Large intestine (tissue), 3 donors: ENCODE measurements around the gene SYNPO2. TPM values are rescaled to one million over a fixed set of nuclear protein-coding genes. Genes with fewer than 3 reads are reported as not detected.
"Not testable (repeated sequence)": the region's sequence is repeated elsewhere in the genome, so short reads cannot be mapped to it uniquely, and the experiment has no call there.

ENCODE experiments used
- DNase-seq, 2 donors: peaks; one replicate each; pipeline versions ENCODE4 v3.0.0 to v3.0.0-alpha.2; 2013
- H3K27ac ChIP-seq: one replicate; pipeline ENCODE4 v1.5.1; 2013; ENCODE audit warnings: low read length
- H3K27me3 ChIP-seq: 2 replicates; pipeline ENCODE4 v1.6.1; 2013; ENCODE audit warnings: low read length; ENCODE audit not compliant: control insufficient read depth, insufficient read depth
- H3K36me3 ChIP-seq: 2 replicates; pipeline ENCODE4 v1.6.1; 2013; ENCODE audit warnings: low read length; ENCODE audit not compliant: control insufficient read depth, insufficient read depth
- H3K4me1 ChIP-seq: one replicate; pipeline ENCODE4 v1.6.1; 2013; ENCODE audit warnings: low read length; ENCODE audit not compliant: control insufficient read depth, insufficient read depth
- H3K4me3 ChIP-seq: one replicate; pipeline ENCODE4 v1.5.1; 2013; ENCODE audit warnings: low read length
- H3K9me3 ChIP-seq: one replicate; pipeline ENCODE4 v1.6.1; 2013; ENCODE audit warnings: mild to moderate bottlenecking, low read depth, low read length, moderate library complexity; ENCODE audit not compliant: control insufficient read depth
- WGBS: methylation state at CpG from one replicate; pipeline ENCODE4 v1.1.5; 2013; ENCODE audit warnings: low lambda C conversion rate; ENCODE audit not compliant: insufficient coverage; 5-methylcytosine and 5-hydroxymethylcytosine counted together
- polyA plus RNA-seq: library from polyadenylated mRNA; unstranded; fragments of 120-200 nt; gene quantifications from one replicate; pipeline ENCODE4 v1.2.1, GENCODE V29; 2013

SYNPO2 gene
- polyA plus RNA-seq, 1 donor: 81.2 TPM

GRCh38 chr4:119050527-119051090 lies 162.0 kb downstream of the SYNPO2 start:
- Histone ChIP-seq H3K4me3 (no peak overlapping the region), H3K27me3 (no peaks in the 10 kb centered on the region), H3K9me3 (no peaks in the 10 kb centered on the region), H3K4me1 (no peaks in the 10 kb centered on the region), H3K27ac (no peak overlapping the region), H3K36me3 (no peaks in the 10 kb centered on the region)
- no CpG with 5 or more reads among the region's 7 CpGs for WGBS
- DNase-seq: no peak

GRCh38 chr4:119053245-119053644 lies 164.6 kb downstream of the SYNPO2 start:
- Histone ChIP-seq H3K4me1 (no peaks in the 10 kb centered on the region), H3K9me3 (no peaks in the 10 kb centered on the region), H3K27ac (no peak overlapping the region), H3K27me3 (no peaks in the 10 kb centered on the region), H3K4me3 (no peak overlapping the region), H3K36me3 (no peaks in the 10 kb centered on the region)
- no peak for DNase-seq
- WGBS: no CpG with 5 or more reads among the region's 2 CpGs

GRCh38 chr4:119053997-119054396 lies 165.3 kb downstream of the SYNPO2 start:
- H3K9me3 ChIP-seq: no peaks in the 10 kb centered on the region
- H3K36me3 ChIP-seq: no peaks in the 10 kb centered on the region
- H3K4me3 ChIP-seq: no peak overlapping the region
- no peak for DNase-seq
- no peak overlapping the region for H3K27ac ChIP-seq
- WGBS: no CpG with 5 or more reads among the region's 10 CpGs
- H3K27me3 ChIP-seq: no peaks in the 10 kb centered on the region
- no peaks in the 10 kb centered on the region for H3K4me1 ChIP-seq

- DNase-seq: no peak
- WGBS: no CpG with 5 or more reads among the region's 3 CpGs
- no peaks in the 10 kb centered on the region for H3K4me1 ChIP-seq
- H3K9me3 ChIP-seq: no peaks in the 10 kb centered on the region
- H3K4me3 ChIP-seq: no peak overlapping the region
- H3K36me3 ChIP-seq: no peaks in the 10 kb centered on the region
- no peak overlapping the region for H3K27ac ChIP-seq
- H3K27me3 ChIP-seq: no peaks in the 10 kb centered on the region
Measured at GRCh38 chr4:119057417-119057816, 168.8 kb downstream of the SYNPO2 start.

GRCh38 chr4:119059221-119059620 lies 170.6 kb downstream of the SYNPO2 start:
- H3K4me3 ChIP-seq: no peak overlapping the region
- H3K36me3 ChIP-seq: no peaks in the 10 kb centered on the region
- no peaks in the 10 kb centered on the region for H3K9me3 ChIP-seq
- H3K27ac ChIP-seq: no peak overlapping the region
- H3K4me1 ChIP-seq: no peaks in the 10 kb centered on the region
- no peak for DNase-seq
- H3K27me3 ChIP-seq: no peaks in the 10 kb centered on the region
- 96% methylated on average over 3 of the region's 3 CpGs for WGBS

- not testable (repeated sequence) for H3K36me3 ChIP-seq, DNase-seq
- no CpG with 5 or more reads among the region's 12 CpGs for WGBS
Measured at GRCh38 chr4:119067125-119067524, 178.5 kb downstream of the SYNPO2 start.

GRCh38 chr4:119067670-119068360 lies 179.2 kb downstream of the SYNPO2 start:
- H3K4me3 ChIP-seq, H3K4me1 ChIP-seq, H3K27ac ChIP-seq, H3K27me3 ChIP-seq, H3K9me3 ChIP-seq, DNase-seq, H3K36me3 ChIP-seq: not testable (repeated sequence)
- 100% methylated on average over 1 of the region's 17 CpGs for WGBS

More at GRCh38 chr4:119067125-119067524, 178.5 kb downstream of the SYNPO2 start:
- H3K4me1 ChIP-seq, H3K27ac ChIP-seq, H3K27me3 ChIP-seq, H3K4me3 ChIP-seq, H3K9me3 ChIP-seq: not testable (repeated sequence)

- H3K27ac ChIP-seq: no peak overlapping the region
- no peak for DNase-seq
- H3K4me3 ChIP-seq: no peak overlapping the region
- no peaks in the 10 kb centered on the region for H3K27me3 ChIP-seq
- no peaks in the 10 kb centered on the region for H3K4me1 ChIP-seq
- 80% methylated on average over 1 of the region's 3 CpGs for WGBS
- H3K36me3 ChIP-seq: no peaks in the 10 kb centered on the region
- H3K9me3 ChIP-seq: no peaks in the 10 kb centered on the region
Measured at GRCh38 chr4:119068529-119068962, 179.9 kb downstream of the SYNPO2 start.

GRCh38 chr4:119070301-119070700 lies 181.6 kb downstream of the SYNPO2 start:
- no peak for DNase-seq
- no peak overlapping the region for H3K27ac ChIP-seq
- no peaks in the 10 kb centered on the region for H3K36me3 ChIP-seq
- H3K4me1 ChIP-seq: no peaks in the 10 kb centered on the region
- no peak overlapping the region for H3K4me3 ChIP-seq
- H3K9me3 ChIP-seq: no peaks in the 10 kb centered on the region
- no peaks in the 10 kb centered on the region for H3K27me3 ChIP-seq
- WGBS: no CpG with 5 or more reads among the region's 4 CpGs

- peak; percentile 21 to 68 for DNase-seq
- no peaks in the 10 kb centered on the region for H3K4me1 ChIP-seq
- H3K27ac ChIP-seq: no peak overlapping the region
Measured at GRCh38 chr4:119080721-119081541, 192.3 kb downstream of the SYNPO2 start.

More at GRCh38 chr4:119080721-119081541, 192.3 kb downstream of the SYNPO2 start:
- no peaks in the 10 kb centered on the region for H3K36me3 ChIP-seq
- no peak overlapping the region for H3K4me3 ChIP-seq
- H3K9me3 ChIP-seq: no peaks in the 10 kb centered on the region
- WGBS: 0% methylated on average over 1 of the region's 2 CpGs
- H3K27me3 ChIP-seq: no peaks in the 10 kb centered on the region
